NCI-H1105 (cell line): ENCODE measurements around the gene EMX1.

Source experiments
- DNase-seq: peaks from one replicate; lab custom pipeline; 2025; lab: John Stamatoyannopoulos, UW

The EMX1 gene

DNA sequence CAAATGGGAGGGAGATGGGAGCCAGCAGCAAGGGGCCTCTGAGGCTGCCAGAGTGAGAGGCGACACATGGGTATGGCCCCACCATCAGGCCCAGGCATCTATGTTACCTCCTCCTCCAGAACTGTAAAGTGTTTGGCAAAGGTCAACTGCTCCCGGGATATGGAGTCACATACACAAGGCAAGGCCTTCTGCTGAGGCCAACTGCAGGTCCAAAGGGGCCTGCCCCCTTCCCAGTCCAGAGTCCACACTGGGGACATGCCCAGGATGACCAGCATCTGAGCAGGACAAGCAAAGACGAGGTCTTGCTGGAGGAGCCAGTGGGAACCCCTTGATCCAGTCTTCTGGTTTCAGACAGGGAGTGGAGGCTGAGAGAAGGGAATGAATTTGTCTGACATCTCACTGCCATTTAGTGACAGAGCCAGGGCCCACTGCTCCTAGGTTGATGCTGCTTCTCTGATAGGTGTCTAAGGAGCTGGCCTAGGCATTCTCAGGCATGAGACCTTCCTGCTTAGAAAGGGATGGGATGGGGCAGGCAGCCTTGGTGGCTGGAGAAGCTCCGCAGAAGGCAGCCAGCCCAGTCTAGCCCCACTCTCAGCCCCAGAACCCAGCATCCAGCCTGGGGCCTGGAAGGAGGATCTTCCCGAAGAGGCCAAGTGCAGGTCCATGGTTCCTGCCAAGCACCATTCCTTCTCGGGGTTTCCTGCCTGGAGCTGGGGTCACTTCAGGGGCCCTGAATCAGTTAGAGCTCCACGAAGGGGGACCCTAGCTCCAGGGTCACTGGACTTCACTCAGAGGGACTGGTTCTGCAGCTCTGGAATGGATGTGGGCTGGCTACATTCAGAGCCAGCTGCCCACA lies 26.4 kb downstream of the EMX1 start:
- no peak for DNase-seq

DNA sequence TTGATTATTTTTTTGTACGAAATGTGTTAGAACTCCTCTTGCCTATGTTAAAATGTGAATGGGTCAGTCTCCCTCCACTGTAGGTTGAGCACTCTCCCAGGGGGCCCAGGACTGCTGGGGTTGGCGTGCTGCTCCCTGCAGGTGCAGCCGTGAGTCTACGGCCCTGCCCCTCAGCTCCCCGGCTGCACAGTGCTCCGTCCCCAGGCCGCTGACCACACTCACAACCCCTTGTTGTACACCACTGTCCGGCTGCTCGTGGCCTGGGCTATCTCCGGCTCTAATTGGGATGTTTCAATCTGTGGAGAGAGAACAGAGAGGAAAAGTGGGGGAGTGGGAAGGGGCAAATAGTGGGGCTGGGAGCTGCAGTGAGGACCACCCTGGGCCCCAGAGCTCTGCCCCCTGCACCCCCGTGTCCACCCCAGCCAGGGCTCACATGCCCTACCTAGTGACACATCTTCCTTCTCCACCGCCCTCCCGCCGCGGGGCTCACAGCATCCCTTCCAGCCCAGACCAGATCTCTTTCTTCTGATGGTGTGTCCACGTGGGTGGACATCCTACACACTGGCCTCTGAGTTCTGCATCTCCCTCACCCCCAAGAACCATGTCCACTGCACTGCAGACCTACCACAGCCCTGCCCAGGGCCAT lies 27.6 kb downstream of the EMX1 start:
- DNase-seq, result no peak

DNA sequence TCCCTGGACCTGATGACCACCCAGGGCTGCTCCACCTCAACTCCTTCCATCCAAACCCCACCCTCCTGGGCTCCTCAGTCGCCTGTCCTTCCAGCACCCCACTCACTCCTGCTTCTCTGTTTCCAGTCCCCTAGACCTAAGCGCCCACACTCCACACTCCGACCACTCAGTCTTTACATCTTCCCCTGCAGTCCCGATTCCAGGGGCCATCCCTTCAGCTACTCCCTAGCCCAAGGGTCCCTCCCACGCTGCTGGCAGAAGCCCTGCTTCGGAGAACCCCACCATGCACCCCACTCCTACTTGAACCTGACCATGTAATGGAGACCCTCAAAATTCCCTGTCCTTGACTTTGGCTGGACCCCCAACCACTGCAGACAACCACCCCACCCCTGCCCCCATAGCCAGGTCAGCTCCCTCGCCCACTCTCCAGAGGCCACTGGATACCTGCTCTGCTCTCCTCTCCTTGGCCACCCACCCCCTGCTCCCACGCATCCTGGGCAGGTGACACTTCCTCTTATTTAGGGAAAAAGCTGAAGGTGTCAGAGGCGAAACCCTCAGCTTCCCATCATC lies 28.2 kb downstream of the EMX1 start:
- DNase-seq, result no peak

DNA sequence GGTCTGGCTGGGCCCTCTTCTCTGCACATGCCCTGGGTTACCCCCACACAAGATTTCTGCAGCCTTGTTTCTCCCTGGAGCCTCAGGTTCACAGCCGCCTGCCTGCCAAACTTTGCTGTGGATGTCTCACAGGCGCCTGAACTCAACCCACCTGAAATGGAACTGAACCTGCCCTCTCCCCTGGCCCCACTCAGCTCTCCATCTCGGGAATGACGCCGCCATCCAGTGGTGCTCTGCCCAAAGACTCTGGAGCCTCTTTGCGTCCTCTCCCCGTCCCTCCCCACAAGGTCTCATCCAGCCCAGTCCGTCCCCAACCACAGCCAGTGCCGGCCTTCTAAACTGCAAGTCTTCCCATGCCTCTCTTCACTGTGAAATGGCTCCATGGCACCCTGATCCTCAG lies 29.1 kb downstream of the EMX1 start:
- DNase-seq, result no peak

DNA sequence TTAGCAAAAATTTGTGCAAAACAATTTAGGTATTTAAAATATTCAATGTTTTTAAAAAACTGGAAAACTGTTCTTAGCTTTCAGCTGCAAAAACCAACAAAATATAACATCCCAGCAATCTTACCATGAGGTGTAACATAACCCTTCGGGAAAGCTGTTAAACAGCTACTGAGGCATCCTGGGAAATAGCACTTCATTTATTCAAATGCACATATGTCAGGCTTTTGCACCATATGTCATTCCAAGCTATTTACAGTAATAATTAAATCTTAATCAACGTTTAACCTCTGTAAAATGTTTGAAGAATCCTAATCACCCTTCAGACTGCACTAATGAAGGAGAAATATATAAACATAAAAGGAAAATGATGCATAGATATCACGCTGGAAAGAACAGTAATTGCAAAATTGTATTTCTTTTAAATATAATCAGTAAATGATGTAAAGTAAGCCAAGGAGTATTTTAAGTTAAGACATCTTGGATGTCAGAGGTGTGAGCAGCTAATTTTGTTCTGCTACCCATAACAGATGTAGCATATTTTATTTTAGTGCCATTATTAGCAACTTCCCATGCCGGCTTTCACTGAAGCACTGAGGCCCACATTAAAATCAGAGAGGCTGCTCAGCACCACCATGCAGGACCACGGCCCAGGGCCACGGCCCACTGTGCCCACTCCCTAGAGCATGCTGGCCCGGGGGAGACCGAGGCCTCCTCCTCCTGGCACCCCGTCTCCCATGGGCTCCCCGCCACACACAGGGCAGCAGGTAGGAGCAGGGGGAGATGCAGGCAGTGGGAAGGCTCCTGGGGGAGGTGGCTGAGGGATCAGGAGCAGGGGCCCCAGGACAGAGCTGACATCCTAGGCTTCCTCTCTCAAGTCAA lies 30.9 kb downstream of the EMX1 start:
- no peak for DNase-seq

DNA sequence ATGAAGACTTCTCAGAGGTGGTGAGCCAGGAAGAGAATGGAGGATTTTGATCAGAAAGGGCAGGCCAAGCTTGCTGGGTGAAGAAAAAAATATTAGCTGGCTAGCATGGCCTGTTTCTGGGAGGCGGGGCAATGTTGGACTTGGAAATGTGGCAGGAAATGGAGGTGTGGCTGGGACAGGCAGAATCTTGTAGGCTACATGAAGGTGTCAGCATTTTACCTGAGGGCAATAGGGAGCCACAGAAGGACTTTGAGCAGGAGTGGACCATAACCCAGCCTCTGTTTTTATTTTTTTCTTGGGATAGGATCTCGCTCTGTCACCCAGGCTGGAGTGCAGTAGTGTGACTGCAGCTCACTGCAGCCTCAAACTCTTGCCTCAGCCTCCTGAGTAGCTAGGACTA lies 31.7 kb downstream of the EMX1 start:
- DNase-seq, result no peak

DNA sequence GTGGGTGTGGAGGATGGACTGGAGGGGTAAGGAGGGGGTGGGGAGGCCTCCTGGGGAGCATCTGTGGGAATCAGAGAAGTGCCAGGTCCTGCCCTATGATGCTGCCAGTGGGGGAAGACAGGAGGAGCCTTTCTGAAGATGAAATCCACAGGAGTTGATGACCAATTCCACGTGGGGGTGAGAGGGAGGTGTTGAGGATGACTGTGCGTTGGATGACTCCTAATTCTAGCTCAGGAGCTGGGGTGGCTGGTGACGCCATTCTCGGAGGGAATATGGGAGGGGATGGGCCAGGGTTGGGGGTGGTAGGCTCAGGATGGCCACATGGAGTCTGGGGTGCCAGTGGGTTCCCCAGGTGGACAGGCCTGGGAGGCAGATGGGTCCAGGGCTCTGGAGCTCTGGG lies 32.3 kb downstream of the EMX1 start:
- no peak for DNase-seq

DNA sequence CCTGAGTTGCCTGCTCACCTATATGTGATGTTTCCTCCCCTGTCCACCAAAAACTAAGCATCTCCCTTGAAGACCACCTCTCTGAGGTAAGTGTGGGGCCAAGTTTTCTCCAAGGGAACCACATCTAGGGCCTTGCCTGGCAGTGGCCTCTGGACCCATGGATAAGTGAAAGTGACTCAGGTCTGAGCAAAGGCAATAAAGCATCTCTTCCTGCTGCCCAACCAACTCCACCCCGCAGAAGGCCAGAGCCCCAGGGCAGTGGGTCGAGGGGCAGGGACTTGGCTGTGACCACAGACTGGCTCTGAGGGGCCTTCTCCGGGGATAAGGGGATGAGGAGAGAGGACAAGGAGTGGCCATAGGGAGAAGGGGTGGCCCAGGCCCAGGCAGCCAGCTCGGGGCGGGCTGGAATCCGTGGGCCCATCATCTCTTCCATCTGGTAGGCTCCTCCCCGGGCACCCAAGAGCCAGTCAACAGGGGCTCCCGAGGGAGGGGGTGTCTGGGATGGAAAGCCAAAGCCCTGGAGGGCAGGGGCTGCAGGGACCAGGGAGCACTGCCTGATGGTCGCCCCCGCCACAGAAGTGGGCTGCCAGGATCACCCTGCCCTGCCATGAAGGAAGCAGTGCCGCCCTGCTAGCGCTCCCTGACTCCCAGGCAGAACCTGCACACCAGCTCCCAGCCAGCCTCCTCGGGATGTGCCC lies 33.4 kb downstream of the EMX1 start:
- DNase-seq, result no peak

DNA sequence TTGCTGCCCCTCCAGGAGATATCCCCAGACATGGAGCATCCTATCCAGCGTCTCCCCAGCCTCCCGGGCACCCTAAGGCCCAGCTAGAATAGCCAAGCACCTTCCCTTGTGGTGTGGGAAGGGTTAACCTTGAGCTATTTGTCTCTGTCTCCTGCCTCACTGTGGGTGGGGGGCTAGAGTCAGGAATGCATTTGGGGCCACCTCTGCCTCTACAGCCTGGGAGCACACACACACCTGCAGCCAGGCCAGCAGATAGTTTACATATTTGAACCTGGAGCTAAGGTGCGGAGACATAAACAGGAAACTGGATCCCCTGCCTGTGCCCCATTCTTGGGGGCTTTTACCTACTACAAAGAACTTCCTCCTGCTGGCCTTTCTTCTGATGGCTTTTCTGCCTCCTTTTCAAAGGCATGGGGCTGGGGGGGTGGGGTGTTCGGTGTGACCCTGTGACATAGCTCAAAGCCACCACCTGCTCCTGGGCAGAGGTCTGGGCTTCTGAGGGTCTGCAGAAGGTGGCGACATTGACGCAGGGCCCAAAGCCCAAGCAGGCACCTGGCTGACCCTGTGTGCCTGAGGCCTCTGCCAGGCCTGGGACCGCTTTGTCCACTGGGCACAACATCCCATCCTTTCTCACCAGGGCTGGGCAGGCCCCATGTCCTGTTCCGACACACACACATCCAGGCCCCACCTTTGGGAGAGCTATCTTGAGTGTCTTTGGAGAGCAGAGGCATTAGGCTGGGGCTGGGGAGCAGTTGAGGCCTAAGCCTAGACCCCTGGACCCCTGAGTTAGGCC lies 34.2 kb downstream of the EMX1 start:
- DNase-seq, result no peak

DNA sequence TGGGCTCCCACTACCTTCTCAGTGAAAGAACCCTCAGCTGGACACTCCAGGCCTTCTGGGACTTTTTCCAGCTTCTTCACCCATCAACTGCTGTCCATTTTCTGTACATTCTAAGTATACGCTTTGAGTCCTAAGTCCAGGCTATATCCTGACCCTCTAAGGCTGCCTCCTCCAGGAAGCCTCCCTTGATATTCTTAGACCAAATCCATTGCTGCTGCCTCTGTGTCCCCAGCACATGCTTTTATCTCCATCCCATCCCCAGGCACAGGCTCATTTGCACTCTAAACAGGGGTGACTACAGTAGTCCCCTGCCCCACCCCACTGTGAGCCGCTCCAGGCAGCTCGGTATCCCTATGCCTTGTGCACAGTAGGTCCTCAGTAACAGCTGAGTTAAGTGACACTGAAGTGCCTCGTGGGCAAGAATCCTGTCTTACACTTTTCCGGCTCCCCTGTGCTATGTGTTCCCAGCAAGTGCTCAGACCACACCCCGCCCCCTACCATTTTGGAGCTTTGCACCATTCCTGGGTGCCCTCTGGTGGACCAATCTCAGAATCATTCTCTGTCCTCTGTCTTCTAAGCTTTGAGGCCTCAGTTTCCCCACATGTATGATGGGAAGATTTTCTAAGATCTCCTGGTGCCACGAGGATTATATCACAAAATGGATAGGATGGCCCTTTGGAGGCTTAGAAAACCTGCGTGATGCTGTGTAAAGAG lies 34.9 kb downstream of the EMX1 start:
- DNase-seq, result no peak

DNA sequence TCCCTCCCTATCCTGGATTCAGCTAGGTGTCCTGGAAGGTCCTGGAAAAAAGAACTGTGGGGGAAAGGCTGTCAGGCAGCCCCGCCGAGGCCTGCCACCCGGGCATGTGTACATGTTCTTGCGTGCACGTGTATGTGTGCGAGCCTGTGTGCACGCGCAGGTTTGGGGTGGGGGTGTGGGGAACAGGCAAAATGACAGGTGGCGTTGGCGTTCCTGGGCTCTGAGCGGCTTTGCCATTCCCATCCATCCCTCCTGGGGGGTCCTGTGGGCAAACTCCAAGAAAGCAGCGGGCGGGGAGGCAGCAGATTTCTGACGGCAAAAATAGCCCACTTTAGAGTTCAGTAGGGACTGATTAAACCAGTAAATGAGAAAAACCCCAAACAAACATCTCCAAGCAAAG lies 35.6 kb downstream of the EMX1 start:
- no peak for DNase-seq

DNA sequence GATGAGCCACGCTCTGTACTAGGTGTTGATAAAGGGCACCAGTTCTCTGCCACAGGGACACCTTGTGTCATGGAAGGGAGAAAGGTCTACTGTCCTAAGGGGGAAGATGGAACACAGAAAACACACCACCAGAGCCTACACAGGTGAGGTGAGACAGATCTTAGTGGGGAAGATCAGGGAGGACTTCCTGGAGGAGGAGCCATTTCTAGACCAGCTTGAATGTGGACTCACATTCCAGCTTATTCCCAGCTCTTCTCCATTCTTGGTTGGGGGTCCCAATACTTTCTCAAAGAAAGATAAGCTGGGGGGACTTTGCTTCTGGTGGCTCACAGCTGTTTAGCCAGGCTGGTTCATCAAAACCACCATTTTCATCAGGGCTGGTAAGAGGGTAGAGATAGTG lies 36.2 kb downstream of the EMX1 start:
- DNase-seq, result no peak

DNA sequence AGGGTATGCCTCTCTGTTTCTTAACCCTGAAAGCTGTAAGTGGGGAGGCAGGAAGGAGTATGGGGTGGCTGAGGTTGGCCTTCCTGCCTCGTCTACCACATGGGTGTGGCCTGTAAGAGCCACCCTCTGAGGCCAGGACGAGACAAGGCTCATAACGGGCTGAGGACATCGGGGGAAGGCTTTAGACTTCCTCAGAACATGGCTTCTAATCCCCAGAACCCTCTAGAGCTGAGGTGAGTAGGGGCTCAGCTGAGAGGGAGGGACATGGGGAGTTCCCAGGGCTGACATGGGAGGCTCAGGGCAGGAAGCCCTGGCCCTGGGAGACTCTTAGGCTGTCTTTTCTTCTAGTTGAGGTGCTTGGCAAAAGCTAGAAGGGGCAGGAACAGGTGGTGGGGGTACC lies 36.7 kb downstream of the EMX1 start:
- DNase-seq, result no peak

DNA sequence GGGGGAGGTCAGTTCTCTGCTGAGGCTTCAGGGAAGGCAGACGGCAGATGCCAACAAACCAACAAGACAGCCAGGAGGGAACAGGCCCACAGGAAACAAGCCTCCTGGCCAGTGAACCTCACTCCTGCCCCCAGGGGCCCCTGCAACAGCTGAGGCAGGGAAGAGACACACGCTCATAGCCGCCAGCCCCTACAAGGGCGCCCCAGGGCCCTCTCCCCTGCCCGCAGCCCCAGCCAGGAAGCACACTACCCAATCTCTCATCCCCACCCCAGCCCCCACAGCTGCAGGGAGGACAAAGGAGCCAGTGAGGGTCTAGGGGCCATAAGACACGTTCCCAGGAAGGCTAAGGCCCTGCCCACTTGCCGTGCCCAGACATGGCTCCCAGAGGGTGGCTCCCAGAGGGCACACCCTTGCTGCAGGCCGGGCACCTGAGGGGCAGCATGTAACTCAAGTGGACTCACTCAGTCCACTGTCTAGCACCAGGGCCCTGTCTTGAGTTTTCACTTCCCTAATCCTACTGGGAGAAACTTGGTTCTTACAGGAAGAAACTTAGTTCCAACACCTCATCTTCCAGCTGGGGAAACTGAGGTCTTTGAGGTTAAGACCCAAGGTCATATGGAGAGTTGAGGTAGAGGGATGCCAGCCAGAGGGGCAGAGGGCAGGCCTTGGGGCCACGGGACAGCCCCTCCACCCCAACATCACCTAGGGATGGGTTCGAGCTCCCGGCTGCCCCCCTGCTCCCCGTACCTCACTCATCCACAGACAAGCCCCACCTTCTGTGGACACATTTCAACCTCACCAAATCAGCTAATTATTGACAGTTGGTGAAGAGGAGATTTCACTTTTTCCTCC lies 37.3 kb downstream of the EMX1 start:
- no peak for DNase-seq

DNA sequence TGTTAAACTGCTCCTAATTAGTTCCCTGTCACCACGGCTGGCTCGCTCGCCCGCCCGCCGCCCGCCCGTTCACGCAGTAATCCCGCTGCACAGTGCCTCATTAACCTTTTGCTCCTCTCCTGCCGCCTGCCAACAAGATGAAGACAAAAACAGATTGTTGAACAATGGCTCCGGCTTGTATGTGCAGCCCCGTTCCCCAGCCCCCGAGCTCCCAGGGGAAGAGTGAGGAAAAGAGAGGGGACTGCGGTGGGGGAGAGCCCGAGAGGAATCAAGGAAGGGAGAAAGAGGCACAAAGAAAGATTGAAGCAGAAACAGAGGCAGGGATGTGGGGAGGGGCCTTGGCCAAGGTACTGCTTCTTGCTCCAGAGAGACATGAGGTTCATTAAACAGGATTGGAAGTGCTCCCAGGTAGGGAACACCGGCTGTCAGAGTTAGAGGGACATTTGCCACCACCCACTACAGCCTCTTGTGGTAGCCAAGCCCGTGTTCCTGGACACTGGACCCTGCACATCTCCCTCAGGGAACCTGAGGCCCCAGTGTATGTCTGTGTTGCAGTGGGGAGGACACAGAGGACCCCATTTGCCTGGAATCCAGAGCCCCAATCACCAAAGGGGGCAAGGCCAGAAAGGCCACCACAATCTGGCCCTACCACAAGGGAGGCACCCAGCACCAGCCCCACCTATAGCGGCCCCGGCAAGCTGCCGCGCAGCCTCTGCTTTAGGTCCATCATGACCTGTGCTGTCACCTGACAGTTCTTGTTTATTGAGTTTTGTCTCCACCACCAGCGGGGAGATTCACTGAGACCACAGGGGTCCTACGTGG lies 38.1 kb downstream of the EMX1 start:
- no peak for DNase-seq

DNA sequence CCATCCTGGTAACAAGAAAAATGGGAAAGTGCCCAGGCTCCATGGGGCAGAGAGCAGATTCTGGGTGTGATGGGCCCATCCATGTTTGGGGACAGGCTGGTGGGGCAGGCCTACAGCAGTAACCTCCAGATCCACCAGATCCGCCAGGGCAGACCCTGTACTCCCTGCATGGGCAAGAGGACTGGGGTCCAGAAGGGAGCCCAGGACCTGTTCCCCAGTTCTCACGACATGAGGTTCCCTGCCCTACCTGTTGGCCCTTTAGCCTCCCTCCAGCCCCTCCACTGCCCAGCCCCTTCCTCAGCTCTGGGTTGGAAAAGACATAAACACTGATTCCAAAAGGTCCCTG lies 38.7 kb downstream of the EMX1 start:
- no peak for DNase-seq

DNA sequence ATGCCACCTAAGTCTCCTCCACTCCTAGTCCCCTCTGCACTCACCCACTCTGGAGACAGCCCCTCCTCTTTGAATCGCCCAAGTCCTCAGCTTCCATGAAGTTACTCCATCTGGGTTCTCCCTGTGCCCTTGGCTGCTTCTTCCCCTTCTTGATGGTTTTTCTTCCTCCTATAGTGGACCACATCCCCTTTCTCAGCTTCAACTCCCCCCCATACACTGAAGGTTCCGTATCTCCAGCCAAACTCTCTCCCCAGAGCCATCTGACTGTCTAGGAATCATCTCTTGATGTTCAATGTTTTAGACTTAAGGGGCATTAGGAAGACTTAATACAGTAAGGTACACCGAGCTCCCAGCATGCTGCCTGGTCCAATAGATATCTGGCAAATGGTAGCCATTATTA lies 39.6 kb downstream of the EMX1 start:
- DNase-seq, result no peak

DNA sequence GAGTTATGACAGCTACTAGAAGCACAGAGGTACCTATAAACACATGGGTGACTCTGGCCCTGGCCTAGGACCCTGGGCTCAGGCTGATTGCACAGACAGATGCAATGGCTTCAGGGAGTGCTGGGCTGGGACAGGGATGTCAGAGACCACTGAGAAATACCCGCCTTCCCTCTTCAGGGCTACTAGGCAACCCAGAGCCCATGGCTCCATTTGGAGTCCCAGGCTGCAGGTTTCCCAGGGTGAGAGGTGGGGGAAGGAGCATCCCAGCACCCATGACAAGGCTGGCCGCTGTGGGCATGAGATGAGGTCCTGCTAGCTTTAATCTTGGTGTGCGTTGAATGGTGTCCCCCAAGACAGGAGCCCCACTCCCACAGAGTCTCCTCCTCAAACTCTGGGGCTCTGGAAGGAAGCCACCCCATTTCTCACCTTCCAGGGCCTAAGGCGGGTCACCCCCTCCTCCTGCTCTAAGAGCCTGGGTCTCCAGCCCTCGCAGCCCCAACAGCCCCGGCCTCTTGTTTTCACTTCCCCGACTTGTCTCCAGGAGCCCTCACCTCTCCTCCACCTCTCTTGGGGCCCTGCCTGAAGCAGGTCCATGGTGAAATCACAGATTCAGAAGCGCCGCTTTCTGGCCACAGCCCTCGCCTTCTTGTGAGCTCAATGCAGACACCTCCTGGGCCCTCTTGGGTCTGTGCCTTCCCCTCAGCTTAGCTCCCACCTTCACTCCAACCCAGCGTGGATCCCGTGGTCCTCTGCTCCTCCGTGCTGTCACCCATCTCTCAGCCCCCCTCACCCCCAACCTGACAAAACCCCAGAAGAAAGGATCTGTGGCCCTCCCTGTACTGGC lies 41.4 kb downstream of the EMX1 start:
- no peak for DNase-seq
